HCEC 1CT (cell line): ENCODE data around the gene RAB42.

Experiments
- DNase-seq: peaks from one replicate; pipeline ENCODE4 v3.0.0-alpha.2; 2017

Gene RAB42

GRCh38 chr1:28591708-28592320 lies at the start of gene RAB42:
TSS of gene RAB42 (plus strand) at chr1:28592265. CDS start at chr1:28592512, 247 bp downstream.
- no peak for DNase-seq

GRCh38 chr1:28545246-28545628 lies 46.8 kb upstream of the RAB42 start:
- DNase-seq, result no peak

GRCh38 chr1:28548318-28548717 lies 43.7 kb upstream of the RAB42 start:
- no peak for DNase-seq

GRCh38 chr1:28551381-28551780 lies 40.7 kb upstream of the RAB42 start:
- DNase-seq, result no peak

- DNase-seq, result peak; percentile 96
These were observed 39.1 kb upstream of the RAB42 start, which contains the start of gene TRNAU1AP for GRCh38 chr1:28552758-28553663. TSS of gene TRNAU1AP (plus strand) at chr1:28553085. CDS start at chr1:28553111, 26 bp downstream.

- no peak for DNase-seq
These were observed 31.2 kb upstream of the RAB42 start for GRCh38 chr1:28560886-28561285.

- DNase-seq, result no peak
These were observed 27.8 kb upstream of the RAB42 start for GRCh38 chr1:28564310-28564709.

GRCh38 chr1:28565040-28565439 lies 27.0 kb upstream of the RAB42 start:
- no peak for DNase-seq

GRCh38 chr1:28565726-28566125 lies 26.3 kb upstream of the RAB42 start:
- DNase-seq, result no peak

GRCh38 chr1:28566931-28567330 lies 25.1 kb upstream of the RAB42 start:
- DNase-seq, result no peak

GRCh38 chr1:28571911-28572310 lies 20.2 kb upstream of the RAB42 start:
- no peak for DNase-seq

GRCh38 chr1:28572891-28573290 lies 19.2 kb upstream of the RAB42 start:
- DNase-seq, result peak; percentile 80

GRCh38 chr1:28573564-28573963 lies 18.5 kb upstream of the RAB42 start:
- no peak for DNase-seq

GRCh38 chr1:28577052-28577678 lies 14.9 kb upstream of the RAB42 start:
- DNase-seq, result no peak

GRCh38 chr1:28577738-28578536 lies 14.1 kb upstream of the RAB42 start:
- DNase-seq, result no peak

GRCh38 chr1:28578696-28579218 lies 13.3 kb upstream of the RAB42 start:
- no peak for DNase-seq

- no peak for DNase-seq
These were observed 12.7 kb upstream of the RAB42 start for GRCh38 chr1:28579401-28579800.

GRCh38 chr1:28580722-28581530 lies 11.1 kb upstream of the RAB42 start:
- DNase-seq, result peak; percentile 48

GRCh38 chr1:28581531-28582247 lies 10.4 kb upstream of the RAB42 start:
- peak; percentile 97 for DNase-seq

GRCh38 chr1:28582248-28582615 lies 9.8 kb upstream of the RAB42 start:
- DNase-seq, result peak; percentile 39
